ENCODE data around the gene GPR17.

GPR17 gene

GRCh38 chr2:127630096-127630863, 15.7 kb upstream of the GPR17 start:
- no peak for DNase-seq (ENCODE audit: low read depth)

- DNase-seq (ENCODE audit: low read depth) = no peak
Observed at GRCh38 chr2:127630864-127631540, 15.0 kb upstream of the GPR17 start.

GRCh38 chr2:127631541-127631996, 14.4 kb upstream of the GPR17 start:
- DNase-seq (ENCODE audit: low read depth) = no peak

DNA sequence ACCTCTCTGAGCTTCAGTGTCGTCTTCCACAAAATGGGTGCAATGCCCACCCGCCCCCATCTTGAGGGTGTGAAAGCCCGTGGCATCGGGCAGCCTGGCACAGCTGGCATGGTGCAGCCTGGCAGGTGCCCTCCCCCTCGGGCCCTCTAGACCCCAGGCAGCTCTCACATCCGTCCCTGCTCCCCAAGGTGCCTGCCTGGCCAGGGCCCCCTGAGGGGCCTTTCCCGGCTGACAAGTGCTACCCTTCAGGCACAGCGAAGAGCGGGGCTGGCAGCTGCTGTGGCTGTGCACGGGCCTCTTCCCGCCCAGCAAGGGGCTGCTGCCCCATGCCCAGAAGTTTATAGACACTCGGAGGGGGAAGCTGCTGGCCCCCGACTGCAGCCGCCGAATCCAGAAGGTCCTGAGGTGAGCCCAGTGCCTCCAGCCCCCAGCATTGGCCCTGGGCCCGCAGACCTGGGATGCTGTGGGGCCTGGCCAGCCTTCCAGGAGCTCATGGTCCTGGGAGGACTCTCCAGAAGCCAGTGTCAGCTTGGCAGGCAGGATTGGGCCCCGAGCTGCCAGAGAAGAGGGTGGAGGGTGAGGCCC, 13.9 kb upstream of the GPR17 start:
- DNase-seq (ENCODE audit: low read depth) = no peak

- no peak for DNase-seq (ENCODE audit: low read depth)
Observed at GRCh38 chr2:127632592-127633489, 13.1 kb upstream of the GPR17 start.

DNA sequence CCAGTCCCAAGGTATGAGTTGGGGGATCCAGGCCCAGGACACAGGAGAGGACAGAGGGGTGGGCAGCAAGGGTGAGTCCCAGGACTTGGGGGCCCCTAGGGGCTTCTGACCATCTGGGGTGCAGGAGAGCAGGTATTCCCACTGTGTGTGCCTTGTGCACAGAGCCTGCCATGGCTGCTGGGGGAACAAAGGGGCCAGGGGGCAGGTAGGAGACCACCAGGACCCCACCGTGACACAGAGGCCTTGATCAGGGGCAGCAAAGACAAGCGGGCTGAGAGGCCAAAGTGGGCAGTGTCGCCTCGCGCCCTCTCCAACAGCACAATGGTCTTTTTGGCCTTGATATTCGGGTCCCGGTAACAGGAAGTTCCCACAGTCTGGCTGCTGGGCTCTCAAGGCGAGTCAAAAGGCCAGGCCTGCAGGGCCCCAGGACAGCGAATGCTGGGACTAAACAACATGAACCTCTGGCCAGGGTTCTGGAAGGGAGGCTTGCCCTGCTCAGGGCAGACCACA, 12.3 kb upstream of the GPR17 start:
- DNase-seq (ENCODE audit: low read depth) = no peak

- DNase-seq (ENCODE audit: low read depth) = no peak
Observed at GRCh38 chr2:127634066-127634617, 11.8 kb upstream of the GPR17 start.

- DNase-seq (ENCODE audit: low read depth) = no peak
Observed at GRCh38 chr2:127634626-127635379, 11.2 kb upstream of the GPR17 start.

GRCh38 chr2:127635380-127636237, 10.3 kb upstream of the GPR17 start:
- no peak for DNase-seq (ENCODE audit: low read depth)

DNA sequence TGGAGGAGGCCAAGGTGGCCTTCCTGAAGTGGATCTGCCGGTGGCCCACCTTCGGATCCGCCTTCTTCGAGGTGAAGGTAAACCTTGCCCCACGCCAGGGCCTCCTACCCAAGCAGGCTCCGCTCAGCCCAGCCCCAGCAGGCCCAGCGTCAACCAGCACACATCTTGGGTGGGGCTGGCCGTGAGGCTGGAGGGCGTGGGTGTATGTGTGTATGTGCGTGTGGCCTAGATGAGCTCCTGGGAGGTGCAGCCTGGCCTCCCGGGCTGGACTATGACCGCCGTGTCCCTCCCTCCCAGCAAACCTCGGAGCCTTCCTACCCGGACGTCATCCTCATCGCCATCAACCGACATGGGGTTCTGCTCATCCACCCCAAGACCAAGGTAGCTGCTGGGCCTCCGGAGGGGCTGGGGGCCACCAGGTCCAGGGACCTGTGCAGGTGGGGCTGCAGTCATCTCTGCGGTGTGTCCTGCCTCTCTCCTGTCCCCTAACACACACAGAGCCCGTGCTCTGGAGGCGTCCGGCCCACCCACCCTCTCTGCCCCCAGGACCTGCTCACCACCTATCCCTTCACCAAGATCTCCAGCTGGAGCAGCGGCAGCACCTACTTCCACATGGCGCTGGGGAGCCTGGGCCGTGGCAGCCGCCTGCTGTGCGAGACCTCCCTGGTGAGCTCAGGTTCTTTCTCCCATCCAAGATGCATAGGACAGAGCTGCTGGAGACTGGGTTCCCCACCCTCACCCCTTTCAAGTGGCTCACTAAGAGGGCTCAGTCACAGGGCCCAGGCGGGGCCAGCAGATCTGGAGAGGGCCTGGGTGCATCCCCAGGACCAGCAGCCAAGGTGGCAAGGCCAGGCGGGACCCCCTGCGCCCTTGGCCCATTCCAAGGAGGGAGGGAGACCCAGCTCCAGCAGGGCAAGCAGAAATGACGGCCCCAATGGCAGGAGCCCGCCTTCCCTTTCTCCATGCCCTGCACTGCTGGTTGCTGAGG, 9.4 kb upstream of the GPR17 start:
- no peak for DNase-seq (ENCODE audit: low read depth)

DNA sequence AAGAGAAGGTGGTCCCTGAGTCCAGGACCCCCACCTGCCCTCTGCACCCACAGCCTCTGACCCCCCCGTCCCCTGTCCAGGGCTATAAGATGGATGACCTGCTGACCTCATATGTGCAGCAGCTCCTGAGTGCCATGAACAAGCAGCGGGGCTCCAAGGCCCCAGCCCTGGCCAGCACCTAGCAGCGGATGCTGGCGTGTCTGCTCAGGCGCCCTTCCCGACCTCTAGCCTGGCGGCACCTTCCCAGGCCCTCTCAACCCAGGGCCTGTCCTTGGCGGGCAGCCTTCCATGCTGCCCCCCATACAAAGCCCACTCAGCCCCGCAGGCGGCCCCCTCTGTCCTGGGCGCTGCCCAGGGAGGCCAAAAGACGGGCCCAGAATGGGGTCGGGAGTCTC, 8.7 kb upstream of the GPR17 start:
- DNase-seq (ENCODE audit: low read depth) = no peak

GRCh38 chr2:127637725-127638252, 8.2 kb upstream of the GPR17 start:
- no peak for DNase-seq (ENCODE audit: low read depth)

GRCh38 chr2:127638361-127639110, 7.4 kb upstream of the GPR17 start:
- no peak for DNase-seq (ENCODE audit: low read depth)

GRCh38 chr2:127639111-127639474, 6.9 kb upstream of the GPR17 start:
- DNase-seq (ENCODE audit: low read depth) = no peak

DNA sequence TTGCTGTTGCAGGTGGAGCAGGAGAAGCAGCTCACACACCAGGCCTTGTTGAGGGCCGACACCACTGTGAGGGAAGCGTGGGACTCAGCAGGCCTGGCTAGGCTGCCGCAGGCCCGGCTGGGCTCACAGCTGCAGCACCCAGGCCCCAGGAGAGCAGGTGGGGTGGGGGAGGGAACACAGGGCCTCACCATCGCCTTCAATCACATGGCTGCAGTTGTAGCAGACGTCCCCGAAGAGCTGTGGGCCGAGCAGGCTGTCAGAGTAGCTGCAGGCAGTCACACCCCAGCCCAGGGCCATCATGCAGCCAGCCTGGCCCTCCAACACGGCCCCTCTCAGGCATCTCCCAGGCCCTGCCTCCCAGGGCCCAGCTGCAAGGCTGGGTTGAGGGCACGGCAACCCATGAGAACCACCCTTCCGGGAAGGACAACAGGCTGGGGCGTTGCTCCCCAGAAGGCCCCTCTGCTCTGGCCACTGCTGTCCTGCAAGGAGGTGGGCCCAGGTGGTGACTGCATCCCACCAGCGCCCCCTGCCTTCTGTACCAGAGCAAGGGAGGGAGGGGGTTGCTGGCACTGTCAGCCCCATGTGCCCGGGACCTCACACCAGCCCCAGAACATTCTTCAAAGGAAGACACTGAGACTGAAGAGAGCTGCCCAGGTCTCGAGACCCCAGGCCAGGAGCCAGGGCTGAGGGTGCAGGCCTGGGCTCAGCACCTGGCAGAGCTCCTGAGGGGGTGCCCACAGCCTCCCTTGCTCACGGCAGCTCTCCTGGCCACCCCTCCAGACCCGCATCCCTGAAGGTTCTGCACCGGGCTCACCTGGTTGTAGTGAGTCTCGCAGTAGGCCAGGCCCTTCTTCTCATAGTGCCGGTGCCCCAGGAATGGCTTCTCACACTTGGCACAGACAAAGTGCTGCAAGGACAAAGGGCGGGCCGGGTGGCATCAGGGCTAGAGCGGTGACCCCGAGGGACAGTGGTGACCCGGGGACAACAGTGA, 5.6 kb upstream of the GPR17 start:
- no peak for DNase-seq (ENCODE audit: low read depth)

DNA sequence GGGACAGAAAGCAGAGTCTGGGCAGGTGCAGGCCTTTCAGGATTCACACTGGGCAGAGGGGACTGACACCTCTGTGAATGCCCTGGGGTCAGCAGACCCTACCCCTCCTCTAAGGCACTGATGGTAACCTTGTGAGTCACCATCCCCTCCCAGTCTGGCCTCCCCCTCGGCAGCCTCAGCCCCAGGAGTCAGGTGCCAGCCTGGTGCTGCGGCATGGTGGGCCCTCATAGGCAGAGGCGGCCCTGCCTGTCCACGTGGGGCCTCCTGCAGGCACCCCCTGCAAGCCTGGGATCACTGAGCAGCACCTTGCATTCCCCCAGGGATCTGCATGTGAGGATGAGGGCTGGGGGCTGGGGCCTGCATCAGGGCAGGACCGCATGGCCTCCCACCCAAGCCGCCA, 4.8 kb upstream of the GPR17 start:
- no peak for DNase-seq (ENCODE audit: low read depth)

All from stimulated activated CD8-positive, alpha-beta memory T cell treated with anti-CD3 and anti-CD28 coated beads, Interleukin-15, amount 100 ng/mL, for 1 hour (primary cell).